ENCODE measurements around the gene RNF212. TPM values are rescaled to one million over a fixed set of nuclear protein-coding genes. Genes with fewer than 3 reads are reported as not detected.

Gene RNF212
- total RNA-seq, 1 donor from 2014 or later, result 11.2 TPM

DNA sequence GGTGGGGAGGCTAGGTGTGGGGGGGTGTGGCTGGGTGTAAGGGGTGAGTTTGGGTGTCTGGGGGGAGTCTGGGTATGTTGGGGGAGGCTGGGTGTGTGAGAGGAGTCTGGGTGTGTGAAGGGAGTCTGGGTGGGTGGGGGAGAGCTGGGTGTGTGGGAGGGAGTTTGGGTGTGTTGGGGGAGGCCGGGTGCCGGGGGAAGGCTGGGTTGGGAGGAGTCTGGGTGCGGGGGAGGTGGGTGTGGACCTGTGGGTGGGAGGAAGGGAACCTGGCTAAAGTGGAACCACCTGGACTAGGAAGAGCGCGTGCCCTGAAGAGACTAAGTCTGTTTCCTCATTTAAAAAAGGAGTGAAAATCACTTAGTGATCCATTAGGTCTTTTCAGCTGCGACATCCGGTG, 40.8 kb upstream of the RNF212 start:
- peaks cover 6% of the 10 kb centered on the region for H3K36me3 Mint-ChIP-seq (ENCODE audit: insufficient read depth)
- peaks cover 54% of the 10 kb centered on the region for H3K27me3 Mint-ChIP-seq
- H3K27ac Mint-ChIP-seq, result no peak overlapping the region
- no peak for DNase-seq (ENCODE audit: low spot score, unreplicated experiment)
- H3K4me3 Mint-ChIP-seq (ENCODE audit: low read depth), result no peak overlapping the region
- H3K4me1 Mint-ChIP-seq (ENCODE audit: low read depth), result peaks cover 11% of the 10 kb centered on the region
- TF ChIP-seq, protein P1, sequence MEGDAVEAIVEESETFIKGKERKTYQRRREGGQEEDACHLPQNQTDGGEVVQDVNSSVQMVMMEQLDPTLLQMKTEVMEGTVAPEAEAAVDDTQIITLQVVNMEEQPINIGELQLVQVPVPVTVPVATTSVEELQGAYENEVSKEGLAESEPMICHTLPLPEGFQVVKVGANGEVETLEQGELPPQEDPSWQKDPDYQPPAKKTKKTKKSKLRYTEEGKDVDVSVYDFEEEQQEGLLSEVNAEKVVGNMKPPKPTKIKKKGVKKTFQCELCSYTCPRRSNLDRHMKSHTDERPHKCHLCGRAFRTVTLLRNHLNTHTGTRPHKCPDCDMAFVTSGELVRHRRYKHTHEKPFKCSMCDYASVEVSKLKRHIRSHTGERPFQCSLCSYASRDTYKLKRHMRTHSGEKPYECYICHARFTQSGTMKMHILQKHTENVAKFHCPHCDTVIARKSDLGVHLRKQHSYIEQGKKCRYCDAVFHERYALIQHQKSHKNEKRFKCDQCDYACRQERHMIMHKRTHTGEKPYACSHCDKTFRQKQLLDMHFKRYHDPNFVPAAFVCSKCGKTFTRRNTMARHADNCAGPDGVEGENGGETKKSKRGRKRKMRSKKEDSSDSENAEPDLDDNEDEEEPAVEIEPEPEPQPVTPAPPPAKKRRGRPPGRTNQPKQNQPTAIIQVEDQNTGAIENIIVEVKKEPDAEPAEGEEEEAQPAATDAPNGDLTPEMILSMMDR (IDR thresholded peaks at IDR 0.05; ENCODE audit: unreplicated experiment), result no peak
- peaks cover 13% of the 10 kb centered on the region for H3K9me3 Mint-ChIP-seq (ENCODE audit: low read depth)

DNA sequence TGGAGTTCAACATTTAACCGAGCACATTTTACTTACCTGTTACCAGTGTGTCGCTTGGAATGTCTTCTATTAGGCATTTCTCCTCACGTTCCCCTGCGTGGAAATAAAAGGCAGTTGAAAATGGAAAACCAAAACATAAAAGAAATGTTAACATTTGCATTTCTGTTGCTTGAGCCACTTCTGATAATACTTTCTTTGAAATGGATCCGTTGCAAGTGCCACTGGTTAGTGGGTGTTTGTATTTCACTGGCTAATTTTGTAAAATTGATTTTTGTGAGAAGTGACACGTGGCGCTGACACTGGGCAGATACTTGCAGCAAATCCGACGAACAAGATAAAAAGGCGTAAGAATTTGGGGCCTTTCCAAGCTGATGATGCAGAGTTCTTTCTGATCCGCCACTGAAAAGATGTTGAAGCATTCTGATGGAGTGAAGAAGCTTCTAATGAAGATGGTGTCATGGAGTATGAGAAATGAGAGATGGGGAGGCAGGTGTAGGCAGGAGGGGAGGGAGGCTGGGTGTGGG, 40.3 kb upstream of the RNF212 start:
- DNase-seq (ENCODE audit: low spot score, unreplicated experiment), result no peak
- H3K4me3 Mint-ChIP-seq (ENCODE audit: low read depth), result no peak overlapping the region
- peaks cover 13% of the 10 kb centered on the region for H3K9me3 Mint-ChIP-seq (ENCODE audit: low read depth)
- H3K36me3 Mint-ChIP-seq (ENCODE audit: insufficient read depth), result peaks cover 6% of the 10 kb centered on the region
- TF ChIP-seq, protein P1 (IDR thresholded peaks at IDR 0.05; ENCODE audit: unreplicated experiment), result no peak
- no peak overlapping the region for H3K27ac Mint-ChIP-seq
- H3K27me3 Mint-ChIP-seq, result peaks cover 58% of the 10 kb centered on the region
- peaks cover 11% of the 10 kb centered on the region for H3K4me1 Mint-ChIP-seq (ENCODE audit: low read depth)

DNA sequence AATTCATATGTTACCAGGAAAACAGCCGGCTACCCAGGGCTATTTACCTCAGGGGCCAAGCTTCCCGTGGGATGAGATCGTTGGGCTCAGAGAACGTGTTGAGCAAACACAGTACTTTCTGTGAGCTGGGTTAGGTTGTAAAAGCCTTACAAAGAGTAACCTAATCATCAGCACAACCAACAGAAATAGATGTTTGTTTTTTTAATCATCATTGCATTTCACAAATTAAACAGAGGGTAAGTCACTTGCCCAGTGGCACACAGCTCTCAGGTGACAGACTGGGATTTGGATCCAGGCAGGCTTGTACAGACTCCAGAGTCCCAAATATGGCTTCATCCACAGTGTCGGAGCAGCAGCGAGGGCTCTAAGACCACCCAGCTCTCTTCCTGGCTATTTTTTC, 38.9 kb upstream of the RNF212 start:
- no peak for DNase-seq (ENCODE audit: low spot score, unreplicated experiment)

DNA sequence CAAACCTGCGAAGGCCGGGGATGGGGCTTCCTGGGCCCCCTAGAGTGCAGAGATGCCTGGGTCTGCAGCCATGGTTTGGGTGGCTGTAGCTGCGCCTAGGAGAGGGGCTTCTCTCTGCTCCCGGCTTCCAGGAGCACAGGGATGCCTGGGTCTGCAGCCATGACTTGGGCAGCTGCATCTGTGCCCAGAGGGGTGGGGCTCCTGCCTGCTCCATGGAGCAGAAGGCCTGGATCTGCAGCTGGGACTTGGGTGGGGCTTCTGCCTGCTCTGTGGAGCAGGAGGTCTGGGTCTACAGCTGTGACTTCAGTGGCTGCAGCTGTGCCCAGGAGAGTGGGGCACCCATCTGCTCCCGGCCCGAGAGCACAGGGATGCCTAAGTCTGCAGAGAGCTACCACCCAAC, 38.2 kb upstream of the RNF212 start:
- Mint-ChIP-seq H3K4me1 (ENCODE audit: low read depth) (peaks cover 11% of the 10 kb centered on the region), H3K27ac (no peak overlapping the region), H3K27me3 (peaks cover 61% of the 10 kb centered on the region), H3K4me3 (ENCODE audit: low read depth) (no peak overlapping the region), H3K9me3 (ENCODE audit: low read depth) (peaks cover 4% of the 10 kb centered on the region), H3K36me3 (ENCODE audit: insufficient read depth) (no peaks in the 10 kb centered on the region)
- no peak for DNase-seq (ENCODE audit: low spot score, unreplicated experiment)
- TF ChIP-seq, protein P1 (IDR thresholded peaks at IDR 0.05; ENCODE audit: unreplicated experiment), result no peak

More for the DNA sequence above, 38.9 kb upstream of the RNF212 start:
- TF ChIP-seq, protein P1 (IDR thresholded peaks at IDR 0.05; ENCODE audit: unreplicated experiment), result no peak
- Mint-ChIP-seq H3K4me1 (ENCODE audit: low read depth) (peaks cover 11% of the 10 kb centered on the region), H3K4me3 (ENCODE audit: low read depth) (no peak overlapping the region), H3K36me3 (ENCODE audit: insufficient read depth) (peaks cover 2% of the 10 kb centered on the region), H3K27ac (no peak overlapping the region), H3K27me3 (peaks cover 59% of the 10 kb centered on the region), H3K9me3 (ENCODE audit: low read depth) (peaks cover under 1% of the 10 kb centered on the region)

DNA sequence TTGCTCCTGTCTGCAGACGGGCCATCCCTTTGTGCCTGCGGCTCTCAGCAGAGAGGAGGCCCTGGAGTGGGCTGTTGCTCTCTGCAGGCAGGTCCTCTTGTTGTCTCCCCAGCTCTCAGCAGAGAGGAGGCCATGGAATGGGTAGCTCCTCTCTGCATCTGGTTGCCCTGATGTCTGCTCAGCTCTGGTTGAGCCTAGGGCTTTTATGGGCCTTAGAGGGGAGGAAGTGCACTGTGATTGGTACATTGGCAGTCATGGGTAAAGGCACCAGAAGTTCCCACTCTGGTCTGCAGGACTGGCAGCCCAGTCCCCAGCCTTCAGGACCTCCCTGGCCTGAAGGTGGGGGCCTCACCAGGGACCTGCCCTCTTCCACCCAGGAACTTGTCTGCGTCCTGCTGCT, 37.5 kb upstream of the RNF212 start:
- H3K27ac Mint-ChIP-seq, result no peak overlapping the region
- no peak overlapping the region for H3K4me3 Mint-ChIP-seq (ENCODE audit: low read depth)
- no peak for DNase-seq (ENCODE audit: low spot score, unreplicated experiment)
- peaks cover 11% of the 10 kb centered on the region for H3K4me1 Mint-ChIP-seq (ENCODE audit: low read depth)
- peaks cover 7% of the 10 kb centered on the region for H3K9me3 Mint-ChIP-seq (ENCODE audit: low read depth)
- no peaks in the 10 kb centered on the region for H3K36me3 Mint-ChIP-seq (ENCODE audit: insufficient read depth)
- TF ChIP-seq, protein P1 (IDR thresholded peaks at IDR 0.05; ENCODE audit: unreplicated experiment), result no peak
- H3K27me3 Mint-ChIP-seq, result peaks cover 56% of the 10 kb centered on the region

Data from progenitor cell of endocrine pancreas (in vitro differentiated cells).